OCI-LY3 (cell line): ENCODE results near the gene TEKT4.
"Not testable (repeated sequence)": the region's sequence is repeated elsewhere in the genome, so short reads cannot be mapped to it uniquely, and the experiment has no call there.

Source experiments
- H2AFZ ChIP-seq: fragments of 200-600, 300-600 bp; shearing (Covaris generic); 2 replicates; pipeline ENCODE4 v1.6.0; 2014; ENCODE audit warnings: antibody characterized with exemption, low read depth, low read length
- H3K27ac ChIP-seq: fragments of 200-600, 300-600 bp; sonication (generic); 2 replicates; pipeline ENCODE4 v1.5.1; 2014; ENCODE audit warnings: mild to moderate bottlenecking, low read length, moderate library complexity, mixed read lengths
- H3K27me3 ChIP-seq: fragments of 200-600, 300-600 bp; sonication (generic); 2 replicates; pipeline ENCODE4 v1.6.1; 2014; ENCODE audit warnings: low read depth, low read length, mixed read lengths
- H3K36me3 ChIP-seq: fragments of 200-600, 300-600 bp; sonication (generic); replicated peaks from 2 replicates; pipeline ENCODE3; 2014; ENCODE audit warnings: low read depth, low read length, mixed read lengths
- H3K4me1 ChIP-seq: fragments of 300-600, 200-600 bp; sonication (generic); 2 replicates; pipeline ENCODE4 v1.6.1; 2014; ENCODE audit warnings: low read length, mixed read lengths
- H3K4me2 ChIP-seq: fragments of 200-600, 300-600 bp; sonication (generic); 2 replicates; pipeline ENCODE4 v1.6.1; 2014; ENCODE audit warnings: low read length, mixed read lengths
- H3K4me3 ChIP-seq: fragments of 300-600, 200-600 bp; sonication (generic); 2 replicates; pipeline ENCODE4 v1.5.1; 2014; ENCODE audit warnings: antibody characterized with exemption, mild to moderate bottlenecking, low read length, moderate library complexity
- H3K79me2 ChIP-seq: fragments of 300-600, 200-600 bp; shearing (Covaris generic); 2 replicates; pipeline ENCODE4 v1.6.1; 2014; ENCODE audit warnings: mild to moderate bottlenecking, low read length, mixed read lengths
- H3K9ac ChIP-seq: fragments of 300-600, 200-600 bp; shearing (Covaris generic); 2 replicates; pipeline ENCODE4 v1.6.0; 2014; ENCODE audit warnings: mild to moderate bottlenecking, low read length, moderate library complexity
- H3K9me3 ChIP-seq: fragments of 200-600, 300-600 bp; shearing (Covaris generic); 2 replicates; pipeline ENCODE4 v1.6.1; 2014; ENCODE audit warnings: low read length, mixed read lengths; ENCODE audit not compliant: insufficient read depth
- H4K20me1 ChIP-seq: fragments of 200-600, 300-600 bp; sonication (generic); 2 replicates; pipeline ENCODE4 v1.6.1; 2016; ENCODE audit warnings: low read length, mixed read lengths; ENCODE audit not compliant: insufficient read depth
- CTCF ChIP-seq: fragments of 200-600, 300-600 bp; sonication (generic); IDR thresholded peaks from 2 replicates; pipeline ENCODE4 v1.5.1; 2014; ENCODE audit warnings: antibody characterized with exemption, low read length, low read depth
- EZH2phosphoT487 ChIP-seq: fragments of 200-600 bp; shearing (Covaris generic); IDR thresholded peaks from 2 replicates; pipeline ENCODE4 v1.6.1; 2018; ENCODE audit warnings: antibody characterized with exemption, mixed run types, low read depth

The TEKT4 gene

GRCh38 chr2:94861308-94862152 lies 9.7 kb upstream of the TEKT4 start:
- no peaks in the 10 kb centered on the region for H3K36me3 ChIP-seq
- H3K9ac ChIP-seq = no peak overlapping the region
- no peak overlapping the region for H3K4me2 ChIP-seq
- no peaks in the 10 kb centered on the region for H3K9me3 ChIP-seq
- no peak for TF ChIP-seq CTCF
- no peak for TF ChIP-seq EZH2phosphoT487
- H3K27me3 ChIP-seq = peaks cover 6% of the 10 kb centered on the region; the same call in 1 of the 2 replicates
- no peaks in the 10 kb centered on the region for H3K4me1 ChIP-seq
- H4K20me1 ChIP-seq = no peaks in the 10 kb centered on the region
- no peak overlapping the region for H3K27ac ChIP-seq
- no peak overlapping the region for H2AFZ ChIP-seq
- H3K79me2 ChIP-seq = no peaks in the 10 kb centered on the region
- H3K4me3 ChIP-seq = no peak overlapping the region

- H3K27me3 ChIP-seq = peaks cover 12% of the 10 kb centered on the region; the same call in 1 of the 2 replicates
- not testable (repeated sequence) for H3K4me1 ChIP-seq, H3K4me3 ChIP-seq
These were observed 8.3 kb upstream of the TEKT4 start for GRCh38 chr2:94862903-94863302.

GRCh38 chr2:94869131-94869530 lies 2.1 kb upstream of the TEKT4 start:
- Histone ChIP-seq H3K79me2 (no peaks in the 10 kb centered on the region), H3K4me1 (no peaks in the 10 kb centered on the region), H3K9ac (no peak overlapping the region), H3K4me3 (no peak overlapping the region), H2AFZ (no peak overlapping the region), H4K20me1 (no peaks in the 10 kb centered on the region), H3K4me2 (no peak overlapping the region), H3K9me3 (no peaks in the 10 kb centered on the region), H3K27me3 (peaks cover 12% of the 10 kb centered on the region; the same call in 1 of the 2 replicates), H3K27ac (no peak overlapping the region), H3K36me3 (no peaks in the 10 kb centered on the region)
- TF ChIP-seq EZH2phosphoT487 = no peak
- no peak for TF ChIP-seq CTCF

More at GRCh38 chr2:94862903-94863302, 8.3 kb upstream of the TEKT4 start:
- H3K9me3 ChIP-seq, H4K20me1 ChIP-seq, H2AFZ ChIP-seq, H3K79me2 ChIP-seq, H3K9ac ChIP-seq, H3K27ac ChIP-seq, H3K4me2 ChIP-seq, H3K36me3 ChIP-seq: not testable (repeated sequence)

GRCh38 chr2:94869552-94870439 lies 1.4 kb upstream of the TEKT4 start:
- Histone ChIP-seq H3K27me3 (peaks cover 10% of the 10 kb centered on the region; the same call in 1 of the 2 replicates), H3K4me2 (peak overlapping the region; percentile 17; the same call in 1 of the 2 replicates), H3K27ac (no peak overlapping the region), H4K20me1 (no peaks in the 10 kb centered on the region), H3K4me3 (no peak overlapping the region), H3K36me3 (no peaks in the 10 kb centered on the region), H2AFZ (no peak overlapping the region), H3K9me3 (no peaks in the 10 kb centered on the region), H3K79me2 (no peaks in the 10 kb centered on the region), H3K9ac (no peak overlapping the region), H3K4me1 (no peaks in the 10 kb centered on the region)
- no peak for TF ChIP-seq CTCF
